Fibroblast of peridontal ligament (primary cell): ENCODE data around the gene WDR89.
"Not testable (repeated sequence)": the region's sequence is repeated elsewhere in the genome, so short reads cannot be mapped to it uniquely, and the experiment has no call there.

Source experiments
- DNase-seq: peaks from one replicate; pipeline ENCODE4 v3.0.0-alpha.2; 2010; ENCODE audit errors: extremely low read depth

The WDR89 gene, protein sequence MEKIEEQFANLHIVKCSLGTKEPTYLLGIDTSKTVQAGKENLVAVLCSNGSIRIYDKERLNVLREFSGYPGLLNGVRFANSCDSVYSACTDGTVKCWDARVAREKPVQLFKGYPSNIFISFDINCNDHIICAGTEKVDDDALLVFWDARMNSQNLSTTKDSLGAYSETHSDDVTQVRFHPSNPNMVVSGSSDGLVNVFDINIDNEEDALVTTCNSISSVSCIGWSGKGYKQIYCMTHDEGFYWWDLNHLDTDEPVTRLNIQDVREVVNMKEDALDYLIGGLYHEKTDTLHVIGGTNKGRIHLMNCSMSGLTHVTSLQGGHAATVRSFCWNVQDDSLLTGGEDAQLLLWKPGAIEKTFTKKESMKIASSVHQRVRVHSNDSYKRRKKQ

DNA sequence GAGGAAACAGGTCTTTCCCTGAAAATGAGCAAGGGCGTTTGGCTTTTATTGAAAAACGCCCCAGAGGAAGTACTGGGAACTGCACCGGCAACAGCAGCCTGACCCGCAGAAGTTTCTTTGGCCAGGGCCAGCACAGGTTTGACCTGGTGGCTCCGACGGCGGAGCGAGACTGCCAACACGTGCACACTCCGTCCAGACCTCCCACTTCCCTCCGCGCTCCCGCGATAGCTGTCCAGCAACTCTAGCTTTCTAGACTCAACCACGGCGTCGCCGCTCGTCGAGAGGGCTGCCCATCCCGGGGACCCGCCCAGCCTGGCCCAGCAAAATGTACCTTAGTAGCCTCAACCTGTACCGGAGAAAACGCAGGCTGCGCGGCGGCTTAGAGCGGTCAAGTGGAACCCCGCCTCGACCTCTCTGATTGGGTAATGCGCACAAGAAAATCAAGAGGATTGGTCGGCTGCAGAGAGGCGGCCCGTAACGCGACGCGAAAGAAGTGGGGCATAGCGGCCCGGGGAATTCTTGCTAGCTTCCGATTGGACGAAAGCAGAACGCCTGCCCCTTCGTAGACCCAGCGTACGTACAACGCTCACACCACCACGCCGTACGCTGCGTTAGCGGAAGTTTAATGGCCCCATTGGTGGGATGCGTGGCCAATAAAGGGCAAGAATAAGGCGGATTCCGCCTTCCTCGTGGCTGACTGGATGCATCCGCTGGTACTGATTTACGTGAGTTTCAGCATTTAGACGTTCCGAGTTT lies at the start of gene WDR89:
Gene WDR89 (minus strand): TSS at position 399 of the 756 bp plus-strand sequence. CDS start 41,929 bp downstream, outside the sequence.
- DNase-seq: peak; percentile 99

DNA sequence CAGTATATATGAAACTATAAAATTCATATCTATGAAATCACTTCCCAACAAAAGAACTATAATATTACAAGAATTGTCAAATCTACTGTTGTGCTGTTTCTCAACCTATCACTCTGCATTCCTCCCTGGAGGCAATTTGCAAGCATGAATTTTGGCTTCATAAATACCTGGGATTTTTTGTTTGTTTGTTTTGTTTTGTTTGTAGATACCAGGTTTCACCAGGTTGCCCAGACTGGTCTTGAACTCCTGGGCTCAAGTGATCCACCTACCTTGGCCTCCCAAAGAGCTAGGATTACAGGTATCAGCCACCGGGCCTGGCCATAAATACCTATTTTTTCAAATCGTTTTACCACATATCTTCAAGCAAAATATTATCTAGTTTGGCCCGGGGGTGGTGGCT lies 47.5 kb upstream of the WDR89 start:
- no peak for DNase-seq

DNA sequence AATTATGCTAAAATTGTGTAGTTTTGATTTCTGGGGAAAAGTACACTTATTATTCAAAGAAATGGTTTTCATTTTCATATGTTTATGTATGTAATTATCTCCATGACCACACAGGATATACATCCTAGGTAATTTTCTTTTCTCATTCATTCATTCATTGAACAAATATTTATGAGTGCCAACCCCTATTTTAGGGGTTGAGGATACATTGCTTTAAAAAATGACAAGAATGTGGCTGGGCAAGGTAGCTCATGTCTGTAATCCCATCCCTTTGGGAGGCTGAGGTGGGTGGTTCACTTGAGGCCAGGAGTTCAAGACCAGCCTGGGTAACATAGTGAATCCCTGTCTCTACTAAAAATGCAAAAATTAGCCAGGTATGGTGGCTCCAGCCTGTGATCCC lies 45.3 kb upstream of the WDR89 start:
- DNase-seq: no peak

DNA sequence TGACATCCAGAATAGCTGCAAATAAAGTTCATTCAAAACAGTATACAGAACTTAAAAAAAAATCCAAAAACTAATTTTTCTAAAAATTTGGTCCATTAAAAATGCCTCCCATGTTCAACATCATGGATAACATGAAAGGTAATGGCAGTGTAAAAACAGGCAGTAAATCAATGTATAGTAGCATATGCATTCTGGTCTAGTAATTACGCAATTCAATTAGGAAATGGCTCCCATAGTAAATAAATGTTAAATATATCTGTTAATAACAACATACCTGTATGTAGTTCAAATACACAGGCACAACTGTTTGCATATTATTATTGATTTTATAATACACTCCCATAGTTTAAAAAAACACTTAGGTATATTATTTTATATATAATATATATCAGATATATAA lies 43.7 kb upstream of the WDR89 start:
- no peak for DNase-seq

DNA sequence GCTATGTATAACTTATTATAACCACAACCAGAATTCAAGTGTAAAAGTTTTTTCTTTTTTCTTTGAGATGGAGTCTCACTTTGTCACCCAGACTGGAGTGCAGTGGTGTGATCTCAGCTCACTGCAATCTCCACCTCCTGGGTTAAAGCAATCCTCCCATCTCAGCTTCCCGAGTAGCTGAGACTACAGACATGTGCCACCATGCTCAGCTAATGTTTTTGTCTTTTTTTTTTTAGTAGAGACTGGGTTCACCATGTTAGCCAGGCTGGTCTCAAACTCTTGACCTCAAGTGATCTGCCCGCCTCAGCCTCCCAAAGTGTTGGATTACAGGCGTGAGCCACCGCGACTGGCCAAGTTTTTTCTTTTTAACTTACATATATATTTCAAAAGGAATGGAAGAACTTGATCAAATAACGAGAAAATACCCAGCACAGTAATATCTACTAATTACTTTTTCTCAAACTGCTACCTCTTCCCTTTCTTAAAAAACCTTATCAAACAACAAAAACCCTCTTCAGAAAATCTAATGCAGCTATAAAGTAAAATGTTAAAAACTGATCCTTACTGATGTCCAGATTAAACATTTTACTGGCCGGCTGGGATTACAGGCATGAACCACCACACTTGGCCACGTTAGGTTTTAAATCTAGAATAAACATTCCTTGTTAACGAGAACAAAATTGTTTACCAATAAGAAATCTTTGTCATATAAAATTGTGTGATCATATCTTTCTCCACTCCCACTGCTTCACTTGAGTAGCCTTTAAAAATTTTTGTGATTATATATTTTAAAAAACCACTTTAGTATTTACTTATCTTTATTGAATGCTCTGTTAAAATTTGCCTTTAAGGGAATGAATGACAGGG lies 41.3 kb upstream of the WDR89 start:
- no peak for DNase-seq

DNA sequence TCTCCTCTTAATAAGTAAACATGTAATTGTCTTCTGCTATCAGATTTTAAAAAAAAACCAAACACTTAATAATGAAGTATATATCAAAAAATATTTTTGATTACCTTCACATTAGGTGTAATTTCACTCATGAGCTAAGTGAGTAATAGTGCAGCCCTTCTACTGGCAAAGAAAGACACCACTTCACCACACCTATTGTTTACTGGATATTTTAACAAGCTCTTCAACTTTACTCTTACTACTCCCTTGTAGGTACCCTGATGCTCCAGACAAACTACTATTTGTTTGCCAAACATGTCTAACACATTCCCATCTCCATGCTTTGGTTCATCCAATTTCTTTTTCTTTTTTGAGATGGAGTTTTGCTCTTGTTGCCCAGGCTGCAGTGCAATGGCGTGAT lies 36.9 kb upstream of the WDR89 start:
- no peak for DNase-seq

DNA sequence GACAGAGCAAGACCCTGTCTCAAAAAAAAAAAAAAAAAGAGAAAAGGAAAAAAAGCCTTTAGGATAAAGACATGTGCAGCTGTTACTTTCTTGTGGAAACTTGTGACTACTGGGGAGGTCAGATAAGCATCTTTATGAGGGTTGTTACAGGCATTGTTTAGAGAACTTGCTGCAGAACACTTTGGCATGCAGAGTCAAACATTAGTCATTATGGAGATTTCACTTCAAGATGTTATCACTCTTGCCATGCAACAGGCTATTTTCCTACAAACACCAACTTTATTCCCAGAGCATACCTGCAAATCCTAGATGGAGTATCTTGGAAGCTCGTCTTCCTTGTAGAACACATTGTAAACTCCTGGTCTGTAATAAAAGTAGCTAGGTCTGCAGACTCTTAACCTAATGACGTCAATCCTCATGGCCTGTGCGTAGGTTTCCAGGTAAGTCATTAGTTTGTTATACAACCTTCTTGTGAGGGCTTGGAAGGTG lies 36.3 kb upstream of the WDR89 start:
- peak; percentile 13 for DNase-seq

DNA sequence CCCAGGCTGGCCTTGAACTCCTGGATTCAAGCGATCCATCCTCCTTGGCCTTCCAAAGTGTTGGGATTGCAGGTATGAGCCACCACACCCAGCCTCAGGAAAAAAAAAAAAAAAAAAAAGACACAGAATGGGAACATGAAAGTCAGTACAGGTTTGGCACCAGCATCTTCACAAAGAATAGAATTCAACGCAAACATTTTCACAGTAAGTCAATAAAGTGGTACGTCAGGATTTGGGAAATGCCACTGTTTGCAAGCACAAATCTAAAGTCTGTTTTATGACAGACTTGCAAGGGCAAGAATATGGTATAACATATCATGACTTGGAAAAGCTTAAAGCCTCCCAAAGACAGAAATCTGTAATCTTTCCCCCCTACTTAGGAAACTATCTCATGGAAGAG lies 34.9 kb upstream of the WDR89 start:
- DNase-seq: no peak

DNA sequence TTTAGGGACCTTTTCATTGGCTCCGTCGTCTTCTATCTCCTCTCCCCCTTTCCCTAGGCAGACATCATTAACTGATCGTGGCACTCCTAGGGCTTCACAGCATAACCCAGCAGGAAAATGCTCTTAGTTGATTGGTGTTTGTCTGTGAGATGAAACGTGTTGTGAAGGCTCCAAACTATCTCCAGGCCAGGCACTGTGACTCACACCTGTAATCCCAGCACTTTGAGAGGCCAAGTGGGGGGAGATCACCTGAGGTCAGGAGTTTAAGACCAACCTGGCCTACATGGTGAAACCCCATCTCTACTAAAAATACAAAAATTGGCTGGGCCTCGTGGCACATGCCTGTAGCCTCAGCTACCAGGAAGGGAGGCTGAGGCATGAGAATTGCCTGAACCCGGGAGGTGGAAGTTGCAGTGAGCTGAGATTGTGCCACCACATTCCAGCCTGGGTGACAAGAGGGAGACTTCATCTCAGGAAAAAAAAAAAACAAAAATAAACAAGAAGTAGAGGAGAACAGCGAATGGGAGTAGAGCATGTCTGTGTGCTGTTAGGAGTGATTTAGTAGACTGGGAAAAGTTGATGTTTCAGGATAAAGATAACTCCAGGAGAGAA lies 32.3 kb upstream of the WDR89 start:
- no peak for DNase-seq

DNA sequence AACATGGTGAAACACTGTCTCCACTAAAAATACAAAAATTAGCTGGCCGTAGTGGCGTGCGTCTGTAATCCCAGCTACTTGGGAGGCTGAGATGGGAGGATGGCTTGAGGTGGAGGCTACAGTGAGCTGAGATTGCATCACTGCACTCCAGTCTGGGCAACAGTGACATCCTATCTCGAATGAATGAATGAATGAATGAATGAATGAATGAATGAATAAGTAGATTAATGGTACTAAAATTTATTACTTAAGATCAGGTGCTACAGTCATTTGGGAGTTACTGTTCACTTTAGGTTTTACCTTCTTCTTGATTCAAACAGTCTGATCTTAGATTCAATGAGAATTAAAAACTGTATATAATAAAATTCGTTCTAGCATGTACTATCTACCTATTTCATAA lies 31.6 kb upstream of the WDR89 start:
- no peak for DNase-seq

DNA sequence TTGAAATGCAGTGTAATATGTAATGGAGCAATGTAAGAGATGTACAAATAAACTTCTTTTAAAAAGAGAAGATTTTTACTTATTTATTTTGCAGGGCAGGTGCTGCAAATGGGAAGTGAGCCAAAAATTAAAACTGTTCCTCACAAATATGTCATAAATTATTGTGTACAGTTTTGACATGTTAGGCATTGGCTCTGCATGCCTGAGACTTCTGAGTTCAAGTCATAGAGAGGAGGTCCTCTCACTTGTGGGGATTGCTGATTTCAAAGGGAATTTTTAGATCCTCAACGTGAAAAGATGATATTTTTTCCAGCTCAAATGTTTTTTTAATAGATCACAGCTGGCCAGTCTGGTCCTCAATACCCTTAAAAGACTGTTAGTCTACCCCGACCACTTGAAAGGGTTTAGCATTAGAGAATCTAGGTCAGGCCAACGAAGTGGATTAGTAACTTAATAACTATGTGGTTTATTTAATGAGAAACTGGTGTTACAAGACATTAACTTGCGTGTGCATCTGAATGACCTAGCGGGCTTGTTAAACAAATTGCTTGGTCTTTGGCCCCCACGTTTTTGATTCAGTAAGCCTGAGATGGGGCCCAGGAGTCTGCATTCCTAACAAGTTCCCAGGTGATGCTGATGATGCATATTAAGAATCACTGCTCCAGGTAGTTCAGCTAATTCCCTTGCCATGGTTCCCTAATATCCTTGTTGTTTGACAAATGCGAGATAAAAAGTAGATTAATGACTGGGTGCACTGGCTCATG lies 30.9 kb upstream of the WDR89 start:
- DNase-seq: peak; percentile 18

DNA sequence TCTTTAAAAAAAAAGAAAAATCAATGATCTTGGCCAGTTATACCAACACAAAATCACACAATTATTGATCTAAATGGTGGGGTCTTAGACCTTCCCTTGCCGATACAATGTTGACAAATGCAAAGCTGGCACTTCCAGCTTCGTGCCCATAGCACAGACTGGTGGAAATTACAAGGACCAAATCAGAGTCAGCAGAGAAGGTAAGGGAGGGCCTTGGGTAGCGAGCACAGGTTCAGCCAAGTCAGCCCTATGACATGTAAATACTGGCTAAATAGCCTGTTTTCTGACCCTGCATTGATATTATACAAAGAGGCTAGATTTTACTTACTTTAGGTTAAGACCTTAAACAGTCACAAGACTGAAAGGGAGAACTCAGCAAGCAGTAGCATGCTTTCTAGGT lies 30.3 kb upstream of the WDR89 start:
- no peak for DNase-seq

DNA sequence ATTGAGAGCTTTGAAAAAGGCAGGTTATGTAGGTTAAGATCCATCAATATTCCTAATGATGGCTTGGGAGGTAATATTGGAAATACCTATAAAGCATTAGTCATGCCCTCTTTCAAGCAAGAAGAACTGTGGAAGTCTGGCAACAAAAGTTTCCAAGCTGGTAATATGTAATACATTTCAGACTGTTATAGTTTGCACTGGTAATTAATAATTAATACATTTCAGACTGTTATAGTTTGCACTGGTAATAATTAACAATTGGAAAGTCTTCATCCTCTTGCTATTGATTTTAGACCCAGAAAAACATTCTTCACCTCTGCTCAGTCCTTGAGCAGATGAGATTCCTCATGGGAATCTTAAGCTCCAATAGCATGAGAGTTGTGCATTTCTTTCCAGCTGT lies 29.0 kb upstream of the WDR89 start:
- no peak for DNase-seq

DNA sequence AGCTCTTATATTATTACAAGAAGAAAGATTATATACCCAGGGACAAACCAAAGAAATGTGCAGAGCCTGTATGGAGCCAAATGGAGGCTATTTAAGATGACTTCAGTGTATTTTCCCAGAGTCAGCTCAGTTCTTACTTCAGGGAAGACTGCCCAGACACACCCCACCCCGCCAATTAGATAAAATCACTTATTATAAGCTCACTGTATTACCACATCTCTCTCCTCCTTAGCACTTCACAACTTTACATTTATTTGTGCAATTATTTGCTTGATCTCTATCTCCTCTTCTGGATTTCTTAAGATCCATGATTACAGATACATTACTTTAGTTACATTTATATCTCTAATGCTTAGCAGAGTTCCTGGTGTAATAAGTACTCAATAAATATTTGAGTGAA lies 24.7 kb upstream of the WDR89 start:
- DNase-seq: no peak

DNA sequence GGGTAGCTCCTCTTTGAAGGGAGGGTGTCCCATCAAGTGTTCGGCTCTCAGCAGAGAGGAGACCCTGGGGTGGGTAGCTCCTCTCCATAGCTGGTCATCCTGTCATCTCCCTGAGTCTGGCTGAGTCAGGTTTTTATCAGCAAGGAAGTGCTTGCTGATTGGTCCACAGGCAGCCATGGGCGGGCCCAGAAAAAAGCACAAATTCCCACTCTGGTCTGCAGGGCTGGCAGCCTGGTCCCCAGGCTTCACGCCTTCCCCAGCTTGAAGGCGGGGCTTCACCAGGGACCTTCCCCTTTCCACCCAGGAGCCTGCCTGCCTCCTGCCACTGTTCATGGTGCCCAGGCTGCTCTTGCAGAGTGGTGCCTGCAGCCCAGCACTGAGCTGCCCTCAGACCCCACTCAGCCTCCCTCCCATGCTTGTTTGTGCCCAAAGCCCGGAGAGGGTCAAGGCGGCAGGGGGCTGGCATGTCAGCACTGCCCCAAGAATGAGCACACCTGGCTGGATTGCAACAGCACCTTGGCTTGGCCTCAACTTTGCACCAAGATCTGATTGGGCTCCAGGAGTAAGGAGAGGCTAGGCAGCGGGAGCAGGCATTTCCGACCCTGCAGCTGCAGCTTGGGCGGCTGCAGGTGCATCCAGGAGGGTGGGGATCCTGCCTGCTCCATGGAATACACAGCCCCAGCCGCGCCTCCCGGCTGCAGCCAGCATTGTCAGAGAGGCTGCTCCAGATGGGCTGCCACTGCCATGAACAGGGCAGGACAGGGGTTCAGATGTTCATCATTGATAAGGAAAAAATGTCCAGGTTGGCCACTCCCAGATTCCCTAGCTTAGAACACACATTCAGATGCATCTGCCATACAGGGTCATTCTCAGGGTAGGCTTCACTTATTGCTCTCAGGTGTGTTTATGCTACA lies 22.0 kb upstream of the WDR89 start:
- DNase-seq: no peak

DNA sequence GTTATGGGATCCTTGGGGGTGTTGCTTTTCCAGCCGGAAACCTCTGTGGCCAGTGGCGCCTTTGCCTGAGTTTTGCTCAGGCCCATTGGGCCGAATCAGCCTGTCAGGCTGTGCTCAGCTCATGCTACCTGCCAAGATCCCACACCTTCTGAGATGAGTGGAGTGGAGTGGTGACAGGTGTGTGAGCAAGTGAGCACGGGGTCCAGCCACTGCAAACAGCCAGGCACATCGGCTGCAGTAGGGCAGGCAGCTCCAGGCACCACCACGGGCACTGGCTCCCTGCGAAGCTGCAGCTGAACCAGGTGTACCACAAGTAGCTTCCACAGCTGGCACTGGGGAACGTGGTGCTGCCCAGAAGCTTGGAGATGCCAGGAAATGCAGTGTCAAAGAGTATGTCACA lies 21.1 kb upstream of the WDR89 start:
- DNase-seq: no peak

DNA sequence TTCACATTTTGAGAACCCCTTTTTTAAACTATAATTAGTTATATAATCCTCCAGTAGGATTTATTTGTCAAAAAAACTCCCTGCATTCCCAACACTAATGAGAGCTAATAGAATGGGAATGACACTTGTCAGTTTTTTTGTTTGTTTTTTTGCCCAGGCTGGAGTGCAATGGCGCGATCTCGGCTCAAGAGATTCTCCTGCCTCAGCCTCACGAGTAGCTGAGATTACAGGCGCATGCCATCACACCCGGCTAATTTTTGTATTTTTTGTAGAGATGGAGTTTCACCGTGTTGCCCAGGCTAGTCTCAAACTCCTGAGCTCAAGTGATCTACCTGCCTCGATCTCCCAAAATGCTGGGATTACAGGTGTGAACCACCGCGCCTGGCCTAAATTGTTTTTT lies 20.2 kb upstream of the WDR89 start:
- not testable (repeated sequence) for DNase-seq

DNA sequence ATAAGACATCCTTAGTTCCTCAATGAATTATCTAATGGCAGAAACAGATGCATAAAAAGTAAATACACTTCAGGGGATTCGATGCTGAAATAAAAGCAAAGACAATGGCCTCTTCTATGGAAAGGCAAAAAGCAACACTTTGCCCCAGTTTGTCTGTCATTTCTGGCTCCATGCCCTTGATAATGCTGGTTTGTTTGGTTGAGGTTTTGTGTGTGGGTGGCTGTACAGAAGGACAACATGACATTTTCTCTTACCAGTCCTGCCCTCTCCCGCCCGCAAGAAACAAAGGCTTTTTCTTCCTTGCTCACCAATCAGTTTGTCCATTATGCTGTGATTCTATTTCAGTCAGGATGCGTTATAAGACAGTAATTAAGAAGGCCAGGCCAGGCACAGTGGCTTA lies 18.1 kb upstream of the WDR89 start:
- peak; percentile 10 for DNase-seq

DNA sequence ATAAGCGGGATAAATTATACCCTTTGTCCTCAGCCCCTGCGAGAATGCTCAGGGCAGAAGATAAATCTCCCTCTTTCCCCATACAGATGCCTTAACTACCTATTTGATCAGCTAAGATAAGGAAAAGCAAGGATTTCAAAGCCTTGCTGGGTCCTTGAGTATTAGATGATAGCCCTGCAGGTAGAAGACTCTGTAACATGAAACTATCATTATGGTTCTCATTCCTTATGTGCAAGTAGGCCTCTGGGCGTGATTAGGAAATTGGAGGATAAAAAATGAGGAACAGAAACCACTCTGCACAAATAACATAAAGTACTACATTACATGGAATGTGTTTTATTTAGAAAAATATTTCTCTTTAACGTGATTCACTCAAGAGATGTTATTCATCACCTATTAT lies 14.5 kb upstream of the WDR89 start:
- DNase-seq: no peak

DNA sequence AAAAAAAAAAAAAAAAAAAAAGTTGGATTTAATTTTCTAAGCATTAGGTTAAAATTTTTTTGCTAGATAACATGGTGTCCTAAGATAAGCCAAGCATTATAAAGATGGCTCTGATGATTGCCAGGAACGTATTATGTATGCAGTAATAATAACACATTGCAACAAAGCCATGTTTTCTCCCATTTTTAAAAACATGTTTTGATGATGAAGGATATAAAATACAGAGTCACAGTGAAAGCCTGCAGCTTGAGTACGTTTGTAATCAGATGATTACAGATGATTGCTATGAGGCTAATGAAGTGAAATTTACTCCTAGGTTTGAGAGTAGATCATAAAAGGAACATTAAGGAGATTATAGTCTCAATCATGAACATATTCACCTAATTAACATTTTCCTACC lies 13.3 kb upstream of the WDR89 start:
- DNase-seq: no peak
